GM23338 (cell line): Measurements from ENCODE around the gene PSMB7. TPM values are rescaled to one million over a fixed set of nuclear protein-coding genes. Genes with fewer than 3 reads are reported as not detected.

Experiments used
- ATAC-seq: fragments of 200-7000 bp; cut with Tn5 transposase; 3 replicates; pipeline ENCODE4 v1.9.1; 2020
- DNase-seq: peaks from one replicate; pipeline ENCODE4 v3.0.0-alpha.2; 2015; ENCODE audit warnings: low spot score
- H2AFZ ChIP-seq: fragments of 200-600 bp; sonication (generic); 2 replicates; pipeline ENCODE4 v1.8.0; 2016; ENCODE audit warnings: antibody characterized with exemption, mild to moderate bottlenecking, moderate library complexity
- H3F3A ChIP-seq: fragments of 200-600 bp; sonication (generic); replicated peaks from 2 replicates; pipeline ENCODE4 v1.8.0; 2017; ENCODE audit warnings: antibody characterized with exemption, mixed run types, low read depth
- H3K27ac ChIP-seq: fragments of 200-600 bp; sonication (generic); 2 replicates; pipeline ENCODE4 v1.6.1; 2016; ENCODE audit warnings: low read depth
- H3K27me3 ChIP-seq: fragments of 200-600 bp; sonication (generic); 2 replicates; pipeline ENCODE4 v1.8.0; 2016; ENCODE audit warnings: mild to moderate bottlenecking, mixed run types, moderate library complexity; ENCODE audit not compliant: insufficient read depth
- H3K36me3 ChIP-seq: fragments of 200-600 bp; sonication (generic); 2 replicates; pipeline ENCODE4 v1.8.0; 2016; ENCODE audit warnings: mild to moderate bottlenecking; ENCODE audit not compliant: insufficient read depth
- H3K4me1 ChIP-seq: fragments of 200-600 bp; sonication (generic); 2 replicates; pipeline ENCODE4 v1.8.0; 2016; ENCODE audit warnings: mild to moderate bottlenecking, moderate library complexity; ENCODE audit not compliant: insufficient read depth
- H3K4me2 ChIP-seq: fragments of 200-600 bp; sonication (generic); 2 replicates; pipeline ENCODE4 v1.7.1; 2017; ENCODE audit warnings: mixed run types
- H3K4me3 ChIP-seq: fragments of 200-600 bp; sonication (generic); 2 replicates; pipeline ENCODE4 v1.6.1; 2016; ENCODE audit warnings: mixed run types
- H3K79me2 ChIP-seq: fragments of 200-600 bp; sonication (generic); replicated peaks from 2 replicates; pipeline ENCODE4 v1.8.0; 2017; ENCODE audit warnings: mild to moderate bottlenecking; ENCODE audit not compliant: insufficient read depth
- H3K9me2 ChIP-seq: fragments of 200-600 bp; sonication (generic); 2 replicates; pipeline ENCODE4 v1.8.0; 2017; ENCODE audit not compliant: insufficient read depth
- H4K20me1 ChIP-seq: fragments of 200-600 bp; sonication (generic); replicated peaks from 2 replicates; pipeline ENCODE4 v1.8.0; 2017; ENCODE audit warnings: mild to moderate bottlenecking; ENCODE audit not compliant: insufficient read depth
- H3K27ac Mint-ChIP-seq: 2 replicates; pipeline ENCODE4 v1.8.0; 2020; ENCODE audit warnings: inconsistent platforms, mild to moderate bottlenecking, moderate library complexity, mixed read lengths
- H3K27me3 Mint-ChIP-seq: 3 replicates; pipeline ENCODE4 v1.8.0; 2022; ENCODE audit warnings: low read depth, mild to moderate bottlenecking, moderate library complexity, mixed read lengths, inconsistent platforms; ENCODE audit not compliant: insufficient read depth, poor library complexity
- H3K36me3 Mint-ChIP-seq: 3 replicates; pipeline ENCODE4 v1.8.0; 2021; ENCODE audit warnings: low read depth, mild to moderate bottlenecking, inconsistent platforms, moderate library complexity, mixed read lengths
- H3K4me1 Mint-ChIP-seq: 3 replicates; pipeline ENCODE4 v1.8.0; 2020; ENCODE audit warnings: mild to moderate bottlenecking, inconsistent platforms, mixed read lengths
- H3K4me3 Mint-ChIP-seq: 3 replicates; pipeline ENCODE4 v1.8.0; 2021; ENCODE audit warnings: moderate library complexity, mild to moderate bottlenecking, inconsistent platforms, mixed read lengths
- H3K9me3 Mint-ChIP-seq: 3 replicates; pipeline ENCODE4 v1.8.0; 2020; ENCODE audit warnings: moderate library complexity, mild to moderate bottlenecking, inconsistent platforms, mixed read lengths
- EZH2 ChIP-seq: fragments of 200-600 bp; sonication (generic); IDR thresholded peaks from one replicate; pipeline ENCODE4 v1.8.0; 2017; ENCODE audit warnings: antibody characterized with exemption, mild to moderate bottlenecking, low read depth; ENCODE audit not compliant: unreplicated experiment
- EZH2phosphoT487 ChIP-seq: fragments of 200-600 bp; sonication (generic); IDR thresholded peaks from one replicate; pipeline ENCODE4 v1.8.1; 2018; ENCODE audit warnings: antibody characterized with exemption; ENCODE audit not compliant: unreplicated experiment
- JUNB ChIP-seq: IDR thresholded peaks from one replicate; pipeline ENCODE4 v1.6.1; 2016; ENCODE audit warnings: antibody characterized with exemption; ENCODE audit not compliant: unreplicated experiment
- STAT1 ChIP-seq: IDR thresholded peaks from one replicate; pipeline ENCODE4 v1.6.1; 2016; ENCODE audit warnings: antibody characterized with exemption; ENCODE audit not compliant: unreplicated experiment
- polyA plus RNA-seq: library from polyadenylated mRNA; unstranded; fragments of >200 nt; fragmentation: Nextera tagmentation; extraction: Ambion mirVana; gene quantifications from 2 replicates; pipeline ENCODE4 v1.2.1, GENCODE V29; 2016
- total RNA-seq: library from RNA; depleted of rRNA; stranded (reverse); fragments of >200 nt; shearing (Covaris generic); gene quantifications from 2 replicates; pipeline ENCODE4 v1.2.3, GENCODE V29; 2014
- TF ChIP-seq, protein P1 (sequence below): fragments of 250-450 bp; sonication (Bioruptor Pico); IDR thresholded peaks from 2 replicates; pipeline ENCODE4 v1.5.0; 2020; ENCODE audit warnings: mild to moderate bottlenecking, moderate library complexity
- TF ChIP-seq, protein P2 (sequence below), 2 experiments: fragments of 200-600 bp in 1 of 2; sonication (generic) in 1 of 2; conservative IDR thresholded peaks; 2 replicates each; pipeline versions ENCODE4 v1.5.1 to v1.6.1; 2016 to 2017; ENCODE audit warnings: antibody characterized with exemption in 2 of 2, low read depth in 2 of 2, mild to moderate bottlenecking in 2 of 2, moderate library complexity in 1 of 2
- TF ChIP-seq, protein P3 (sequence below): IDR thresholded peaks from 2 replicates; pipeline ENCODE4 v1.6.1; 2016; ENCODE audit warnings: antibody characterized with exemption
- TF ChIP-seq, protein P4 (sequence below): IDR thresholded peaks from one replicate; pipeline ENCODE4 v1.6.1; 2018; ENCODE audit warnings: antibody characterized with exemption; ENCODE audit not compliant: unreplicated experiment

The PSMB7 gene
- total and polyA plus RNA-seq, 2 experiments from 2014 or later, result 255 to 268 TPM

DNA sequence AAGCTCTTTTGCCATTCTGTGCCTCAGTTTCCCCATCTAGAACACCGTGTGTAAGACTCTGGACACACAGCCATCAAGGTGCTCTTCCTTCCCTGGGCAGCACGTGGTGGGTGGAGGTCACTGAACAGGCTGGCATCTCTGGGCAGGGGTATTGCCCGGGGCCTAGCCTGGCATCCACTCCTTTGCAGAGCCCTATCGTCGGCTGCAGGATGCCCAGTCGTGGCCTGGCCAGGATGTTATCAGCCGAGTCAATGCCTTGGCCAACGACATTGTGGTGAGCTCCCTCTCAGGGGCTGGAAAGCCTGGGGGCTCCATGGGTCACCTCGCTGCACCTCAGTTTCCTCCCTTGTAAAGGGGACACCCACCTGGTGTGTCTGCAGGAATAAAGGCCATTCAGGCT, 39.1 kb upstream of the PSMB7 start:
- no peaks in the 10 kb centered on the region for H3K36me3 ChIP-seq
- DNase-seq (no peak), ATAC-seq (no peak)
- H4K20me1 ChIP-seq, result no peaks in the 10 kb centered on the region
- Mint-ChIP-seq H3K27me3 (peaks cover 32% of the 10 kb centered on the region), H3K9me3 (no peaks in the 10 kb centered on the region; the same call in 2 of the 3 replicates), H3K36me3 (no peaks in the 10 kb centered on the region), H3K27ac (no peak overlapping the region), H3K4me3 (no peak overlapping the region), H3K4me1 (peaks cover 17% of the 10 kb centered on the region)
- no peak for TF ChIP-seq EZH2phosphoT487
- TF ChIP-seq, protein P1, sequence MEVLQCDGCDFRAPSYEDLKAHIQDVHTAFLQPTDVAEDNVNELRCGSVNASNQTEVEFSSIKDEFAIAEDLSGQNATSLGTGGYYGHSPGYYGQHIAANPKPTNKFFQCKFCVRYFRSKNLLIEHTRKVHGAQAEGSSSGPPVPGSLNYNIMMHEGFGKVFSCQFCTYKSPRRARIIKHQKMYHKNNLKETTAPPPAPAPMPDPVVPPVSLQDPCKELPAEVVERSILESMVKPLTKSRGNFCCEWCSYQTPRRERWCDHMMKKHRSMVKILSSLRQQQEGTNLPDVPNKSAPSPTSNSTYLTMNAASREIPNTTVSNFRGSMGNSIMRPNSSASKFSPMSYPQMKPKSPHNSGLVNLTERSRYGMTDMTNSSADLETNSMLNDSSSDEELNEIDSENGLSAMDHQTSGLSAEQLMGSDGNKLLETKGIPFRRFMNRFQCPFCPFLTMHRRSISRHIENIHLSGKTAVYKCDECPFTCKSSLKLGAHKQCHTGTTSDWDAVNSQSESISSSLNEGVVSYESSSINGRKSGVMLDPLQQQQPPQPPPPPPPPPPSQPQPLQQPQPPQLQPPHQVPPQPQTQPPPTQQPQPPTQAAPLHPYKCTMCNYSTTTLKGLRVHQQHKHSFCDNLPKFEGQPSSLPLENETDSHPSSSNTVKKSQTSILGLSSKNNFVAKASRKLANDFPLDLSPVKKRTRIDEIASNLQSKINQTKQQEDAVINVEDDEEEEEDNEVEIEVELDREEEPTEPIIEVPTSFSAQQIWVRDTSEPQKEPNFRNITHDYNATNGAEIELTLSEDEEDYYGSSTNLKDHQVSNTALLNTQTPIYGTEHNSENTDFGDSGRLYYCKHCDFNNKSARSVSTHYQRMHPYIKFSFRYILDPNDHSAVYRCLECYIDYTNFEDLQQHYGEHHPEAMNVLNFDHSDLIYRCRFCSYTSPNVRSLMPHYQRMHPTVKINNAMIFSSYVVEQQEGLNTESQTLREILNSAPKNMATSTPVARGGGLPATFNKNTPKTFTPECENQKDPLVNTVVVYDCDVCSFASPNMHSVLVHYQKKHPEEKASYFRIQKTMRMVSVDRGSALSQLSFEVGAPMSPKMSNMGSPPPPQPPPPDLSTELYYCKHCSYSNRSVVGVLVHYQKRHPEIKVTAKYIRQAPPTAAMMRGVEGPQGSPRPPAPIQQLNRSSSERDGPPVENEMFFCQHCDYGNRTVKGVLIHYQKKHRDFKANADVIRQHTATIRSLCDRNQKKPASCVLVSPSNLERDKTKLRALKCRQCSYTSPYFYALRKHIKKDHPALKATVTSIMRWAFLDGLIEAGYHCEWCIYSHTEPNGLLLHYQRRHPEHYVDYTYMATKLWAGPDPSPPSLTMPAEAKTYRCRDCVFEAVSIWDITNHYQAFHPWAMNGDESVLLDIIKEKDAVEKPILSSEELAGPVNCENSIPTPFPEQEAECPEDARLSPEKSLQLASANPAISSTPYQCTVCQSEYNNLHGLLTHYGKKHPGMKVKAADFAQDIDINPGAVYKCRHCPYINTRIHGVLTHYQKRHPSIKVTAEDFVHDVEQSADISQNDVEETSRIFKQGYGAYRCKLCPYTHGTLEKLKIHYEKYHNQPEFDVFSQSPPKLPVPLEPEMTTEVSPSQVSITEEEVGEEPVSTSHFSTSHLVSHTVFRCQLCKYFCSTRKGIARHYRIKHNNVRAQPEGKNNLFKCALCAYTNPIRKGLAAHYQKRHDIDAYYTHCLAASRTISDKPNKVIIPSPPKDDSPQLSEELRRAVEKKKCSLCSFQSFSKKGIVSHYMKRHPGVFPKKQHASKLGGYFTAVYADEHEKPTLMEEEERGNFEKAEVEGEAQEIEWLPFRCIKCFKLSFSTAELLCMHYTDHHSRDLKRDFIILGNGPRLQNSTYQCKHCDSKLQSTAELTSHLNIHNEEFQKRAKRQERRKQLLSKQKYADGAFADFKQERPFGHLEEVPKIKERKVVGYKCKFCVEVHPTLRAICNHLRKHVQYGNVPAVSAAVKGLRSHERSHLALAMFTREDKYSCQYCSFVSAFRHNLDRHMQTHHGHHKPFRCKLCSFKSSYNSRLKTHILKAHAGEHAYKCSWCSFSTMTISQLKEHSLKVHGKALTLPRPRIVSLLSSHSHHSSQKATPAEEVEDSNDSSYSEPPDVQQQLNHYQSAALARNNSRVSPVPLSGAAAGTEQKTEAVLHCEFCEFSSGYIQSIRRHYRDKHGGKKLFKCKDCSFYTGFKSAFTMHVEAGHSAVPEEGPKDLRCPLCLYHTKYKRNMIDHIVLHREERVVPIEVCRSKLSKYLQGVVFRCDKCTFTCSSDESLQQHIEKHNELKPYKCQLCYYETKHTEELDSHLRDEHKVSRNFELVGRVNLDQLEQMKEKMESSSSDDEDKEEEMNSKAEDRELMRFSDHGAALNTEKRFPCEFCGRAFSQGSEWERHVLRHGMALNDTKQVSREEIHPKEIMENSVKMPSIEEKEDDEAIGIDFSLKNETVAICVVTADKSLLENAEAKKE, result no peak
- TF ChIP-seq, protein P2, sequence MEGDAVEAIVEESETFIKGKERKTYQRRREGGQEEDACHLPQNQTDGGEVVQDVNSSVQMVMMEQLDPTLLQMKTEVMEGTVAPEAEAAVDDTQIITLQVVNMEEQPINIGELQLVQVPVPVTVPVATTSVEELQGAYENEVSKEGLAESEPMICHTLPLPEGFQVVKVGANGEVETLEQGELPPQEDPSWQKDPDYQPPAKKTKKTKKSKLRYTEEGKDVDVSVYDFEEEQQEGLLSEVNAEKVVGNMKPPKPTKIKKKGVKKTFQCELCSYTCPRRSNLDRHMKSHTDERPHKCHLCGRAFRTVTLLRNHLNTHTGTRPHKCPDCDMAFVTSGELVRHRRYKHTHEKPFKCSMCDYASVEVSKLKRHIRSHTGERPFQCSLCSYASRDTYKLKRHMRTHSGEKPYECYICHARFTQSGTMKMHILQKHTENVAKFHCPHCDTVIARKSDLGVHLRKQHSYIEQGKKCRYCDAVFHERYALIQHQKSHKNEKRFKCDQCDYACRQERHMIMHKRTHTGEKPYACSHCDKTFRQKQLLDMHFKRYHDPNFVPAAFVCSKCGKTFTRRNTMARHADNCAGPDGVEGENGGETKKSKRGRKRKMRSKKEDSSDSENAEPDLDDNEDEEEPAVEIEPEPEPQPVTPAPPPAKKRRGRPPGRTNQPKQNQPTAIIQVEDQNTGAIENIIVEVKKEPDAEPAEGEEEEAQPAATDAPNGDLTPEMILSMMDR (conservative IDR thresholded peaks at IDR 0.05; ENCODE audit: low read depth in 2 of 2), result no peak
- TF ChIP-seq, protein P3, sequence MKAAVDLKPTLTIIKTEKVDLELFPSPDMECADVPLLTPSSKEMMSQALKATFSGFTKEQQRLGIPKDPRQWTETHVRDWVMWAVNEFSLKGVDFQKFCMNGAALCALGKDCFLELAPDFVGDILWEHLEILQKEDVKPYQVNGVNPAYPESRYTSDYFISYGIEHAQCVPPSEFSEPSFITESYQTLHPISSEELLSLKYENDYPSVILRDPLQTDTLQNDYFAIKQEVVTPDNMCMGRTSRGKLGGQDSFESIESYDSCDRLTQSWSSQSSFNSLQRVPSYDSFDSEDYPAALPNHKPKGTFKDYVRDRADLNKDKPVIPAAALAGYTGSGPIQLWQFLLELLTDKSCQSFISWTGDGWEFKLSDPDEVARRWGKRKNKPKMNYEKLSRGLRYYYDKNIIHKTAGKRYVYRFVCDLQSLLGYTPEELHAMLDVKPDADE, result no peak
- TF ChIP-seq, protein P4, sequence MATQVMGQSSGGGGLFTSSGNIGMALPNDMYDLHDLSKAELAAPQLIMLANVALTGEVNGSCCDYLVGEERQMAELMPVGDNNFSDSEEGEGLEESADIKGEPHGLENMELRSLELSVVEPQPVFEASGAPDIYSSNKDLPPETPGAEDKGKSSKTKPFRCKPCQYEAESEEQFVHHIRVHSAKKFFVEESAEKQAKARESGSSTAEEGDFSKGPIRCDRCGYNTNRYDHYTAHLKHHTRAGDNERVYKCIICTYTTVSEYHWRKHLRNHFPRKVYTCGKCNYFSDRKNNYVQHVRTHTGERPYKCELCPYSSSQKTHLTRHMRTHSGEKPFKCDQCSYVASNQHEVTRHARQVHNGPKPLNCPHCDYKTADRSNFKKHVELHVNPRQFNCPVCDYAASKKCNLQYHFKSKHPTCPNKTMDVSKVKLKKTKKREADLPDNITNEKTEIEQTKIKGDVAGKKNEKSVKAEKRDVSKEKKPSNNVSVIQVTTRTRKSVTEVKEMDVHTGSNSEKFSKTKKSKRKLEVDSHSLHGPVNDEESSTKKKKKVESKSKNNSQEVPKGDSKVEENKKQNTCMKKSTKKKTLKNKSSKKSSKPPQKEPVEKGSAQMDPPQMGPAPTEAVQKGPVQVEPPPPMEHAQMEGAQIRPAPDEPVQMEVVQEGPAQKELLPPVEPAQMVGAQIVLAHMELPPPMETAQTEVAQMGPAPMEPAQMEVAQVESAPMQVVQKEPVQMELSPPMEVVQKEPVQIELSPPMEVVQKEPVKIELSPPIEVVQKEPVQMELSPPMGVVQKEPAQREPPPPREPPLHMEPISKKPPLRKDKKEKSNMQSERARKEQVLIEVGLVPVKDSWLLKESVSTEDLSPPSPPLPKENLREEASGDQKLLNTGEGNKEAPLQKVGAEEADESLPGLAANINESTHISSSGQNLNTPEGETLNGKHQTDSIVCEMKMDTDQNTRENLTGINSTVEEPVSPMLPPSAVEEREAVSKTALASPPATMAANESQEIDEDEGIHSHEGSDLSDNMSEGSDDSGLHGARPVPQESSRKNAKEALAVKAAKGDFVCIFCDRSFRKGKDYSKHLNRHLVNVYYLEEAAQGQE, result no peak
- no peak for TF ChIP-seq STAT1
- no peak for TF ChIP-seq EZH2
- no peak for TF ChIP-seq JUNB
- H3K4me3 ChIP-seq, result no peak overlapping the region
- no peaks in the 10 kb centered on the region for H3K79me2 ChIP-seq
- H3K4me1 ChIP-seq, result 0 out of 2 replicates have a peak, but pooled peaks cover 8% of the 10 kb centered on the region
- no peak overlapping the region for H3K27ac ChIP-seq
- H3F3A ChIP-seq, result 0 out of 2 replicates have a peak, but pooled peaks cover 9% of the 10 kb centered on the region
- no peak overlapping the region for H3K4me2 ChIP-seq
- H3K27me3 ChIP-seq, result peaks cover 27% of the 10 kb centered on the region
- no peak overlapping the region for H2AFZ ChIP-seq
- H3K9me2 ChIP-seq, result no peaks in the 10 kb centered on the region
